ENCODE measurements around the gene ANKRD40. TPM values are rescaled to one million over a fixed set of nuclear protein-coding genes. Genes with fewer than 3 reads are reported as not detected.

ANKRD40 gene
- total RNA-seq, 1 experiment from 2014 or later, result 45.3 TPM

- TF ChIP-seq, protein P1, sequence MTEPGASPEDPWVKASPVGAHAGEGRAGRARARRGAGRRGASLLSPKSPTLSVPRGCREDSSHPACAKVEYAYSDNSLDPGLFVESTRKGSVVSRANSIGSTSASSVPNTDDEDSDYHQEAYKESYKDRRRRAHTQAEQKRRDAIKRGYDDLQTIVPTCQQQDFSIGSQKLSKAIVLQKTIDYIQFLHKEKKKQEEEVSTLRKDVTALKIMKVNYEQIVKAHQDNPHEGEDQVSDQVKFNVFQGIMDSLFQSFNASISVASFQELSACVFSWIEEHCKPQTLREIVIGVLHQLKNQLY (CRISPR knock-in tag; IDR thresholded peaks at IDR 0.05), result no peak
Observed at GRCh38 chr17:50657627-50658026, 50.1 kb downstream of the ANKRD40 start (continued).

DNA sequence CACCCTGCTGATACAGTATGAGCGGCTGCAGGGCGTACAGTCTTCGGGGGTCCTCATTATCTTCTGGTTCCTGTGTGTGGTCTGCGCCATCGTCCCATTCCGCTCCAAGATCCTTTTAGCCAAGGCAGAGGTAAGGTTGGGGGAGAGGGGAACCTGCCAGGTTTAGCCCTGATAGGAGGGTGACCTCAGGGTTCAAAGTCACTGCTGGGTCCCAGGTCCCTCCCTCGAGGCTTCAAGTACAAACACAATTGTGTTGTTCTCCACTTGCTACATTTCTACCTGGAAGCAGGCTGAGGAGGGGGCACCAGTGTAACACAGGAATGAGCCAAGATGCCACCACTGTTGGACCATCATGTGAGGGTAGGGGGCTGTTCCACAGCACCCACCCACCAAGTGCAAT is 50.7 kb downstream of the ANKRD40 start:
- ChIA-PET CTCF (no interaction called here), POLR2A (no interaction called here)
- TF ChIP-seq ATF1 (CRISPR knock-in tag; IDR thresholded peaks at IDR 0.05) (no peak), ZBTB21 (CRISPR knock-in tag; IDR thresholded peaks at IDR 0.05; ENCODE audit: borderline replicate concordance) (no peak), ZNF416 (CRISPR knock-in tag; IDR thresholded peaks at IDR 0.05) (no peak), RORB (CRISPR knock-in tag; IDR thresholded peaks at IDR 0.05) (no peak), CTCF (IDR thresholded peaks at IDR 0.05) (no peak), JAZF1 (CRISPR knock-in tag; IDR thresholded peaks at IDR 0.05) (no peak), TP53 (CRISPR knock-in tag; IDR thresholded peaks at IDR 0.05) (no peak), NR1H2 (CRISPR knock-in tag; IDR thresholded peaks at IDR 0.05) (no peak), CREM (CRISPR knock-in tag; IDR thresholded peaks at IDR 0.05) (no peak), ETV6 (CRISPR knock-in tag; IDR thresholded peaks at IDR 0.05) (no peak), FOXJ3 (CRISPR knock-in tag; IDR thresholded peaks at IDR 0.05; ENCODE audit: borderline replicate concordance) (no peak), SP1 (CRISPR knock-in tag; conservative IDR thresholded peaks at IDR 0.05) (no peak), GABPB1 (CRISPR knock-in tag; IDR thresholded peaks at IDR 0.05) (no peak), ZNF396 (CRISPR knock-in tag; IDR thresholded peaks at IDR 0.05; ENCODE audit: borderline replicate concordance) (no peak), ELF4 (CRISPR knock-in tag; IDR thresholded peaks at IDR 0.05; ENCODE audit: low read depth) (no peak), GRHL2 (CRISPR knock-in tag; IDR thresholded peaks at IDR 0.05; ENCODE audit: insufficient replicate concordance, severe bottlenecking) (no peak)
- 0 out of 2 replicates have a peak, but pooled peaks cover 3% of the 10 kb centered on the region for H3K9me3 Mint-ChIP-seq
- H3K27me3 Mint-ChIP-seq (ENCODE audit: low read depth), result no peaks in the 10 kb centered on the region
- H3K36me3 Mint-ChIP-seq, result no peaks in the 10 kb centered on the region
- no peak overlapping the region for H3K4me3 Mint-ChIP-seq
- DNase-seq (ENCODE audit: low spot score), result no peak
- peaks cover 14% of the 10 kb centered on the region for H3K4me1 Mint-ChIP-seq
- no peak for ATAC-seq
- H3K27ac Mint-ChIP-seq, result no peak overlapping the region

GRCh38 chr17:50656509-50656908 is 51.2 kb downstream of the ANKRD40 start:
- Mint-ChIP-seq H3K27ac (no peak overlapping the region), H3K27me3 (ENCODE audit: low read depth) (no peaks in the 10 kb centered on the region), H3K4me1 (peaks cover 8% of the 10 kb centered on the region), H3K9me3 (0 out of 2 replicates have a peak, but pooled peaks cover 3% of the 10 kb centered on the region), H3K36me3 (no peaks in the 10 kb centered on the region), H3K4me3 (no peak overlapping the region)
- POLR2A ChIA-PET, result no interaction called here
- CTCF ChIA-PET, result no interaction called here
- TF ChIP-seq ESRRA (CRISPR knock-in tag; IDR thresholded peaks at IDR 0.05; ENCODE audit: borderline replicate concordance), result no peak
- TF ChIP-seq, protein P2, sequence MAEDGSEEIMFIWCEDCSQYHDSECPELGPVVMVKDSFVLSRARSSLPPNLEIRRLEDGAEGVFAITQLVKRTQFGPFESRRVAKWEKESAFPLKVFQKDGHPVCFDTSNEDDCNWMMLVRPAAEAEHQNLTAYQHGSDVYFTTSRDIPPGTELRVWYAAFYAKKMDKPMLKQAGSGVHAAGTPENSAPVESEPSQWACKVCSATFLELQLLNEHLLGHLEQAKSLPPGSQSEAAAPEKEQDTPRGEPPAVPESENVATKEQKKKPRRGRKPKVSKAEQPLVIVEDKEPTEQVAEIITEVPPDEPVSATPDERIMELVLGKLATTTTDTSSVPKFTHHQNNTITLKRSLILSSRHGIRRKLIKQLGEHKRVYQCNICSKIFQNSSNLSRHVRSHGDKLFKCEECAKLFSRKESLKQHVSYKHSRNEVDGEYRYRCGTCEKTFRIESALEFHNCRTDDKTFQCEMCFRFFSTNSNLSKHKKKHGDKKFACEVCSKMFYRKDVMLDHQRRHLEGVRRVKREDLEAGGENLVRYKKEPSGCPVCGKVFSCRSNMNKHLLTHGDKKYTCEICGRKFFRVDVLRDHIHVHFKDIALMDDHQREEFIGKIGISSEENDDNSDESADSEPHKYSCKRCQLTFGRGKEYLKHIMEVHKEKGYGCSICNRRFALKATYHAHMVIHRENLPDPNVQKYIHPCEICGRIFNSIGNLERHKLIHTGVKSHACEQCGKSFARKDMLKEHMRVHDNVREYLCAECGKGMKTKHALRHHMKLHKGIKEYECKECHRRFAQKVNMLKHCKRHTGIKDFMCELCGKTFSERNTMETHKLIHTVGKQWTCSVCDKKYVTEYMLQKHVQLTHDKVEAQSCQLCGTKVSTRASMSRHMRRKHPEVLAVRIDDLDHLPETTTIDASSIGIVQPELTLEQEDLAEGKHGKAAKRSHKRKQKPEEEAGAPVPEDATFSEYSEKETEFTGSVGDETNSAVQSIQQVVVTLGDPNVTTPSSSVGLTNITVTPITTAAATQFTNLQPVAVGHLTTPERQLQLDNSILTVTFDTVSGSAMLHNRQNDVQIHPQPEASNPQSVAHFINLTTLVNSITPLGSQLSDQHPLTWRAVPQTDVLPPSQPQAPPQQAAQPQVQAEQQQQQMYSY (CRISPR knock-in tag; IDR thresholded peaks at IDR 0.05), result peak; percentile 45
- no peak; the same call in 1 of the 2 replicates for ATAC-seq
- DNase-seq (ENCODE audit: low spot score), result no peak
